WTC11 (cell line): Measurements from ENCODE around the gene KNSTRN.

Experiments used
- ATF1 ChIP-seq: sonication (generic); formaldehyde crosslinking; IDR thresholded peaks from 2 replicates; pipeline ENCODE4 v1.8.1; 2023; ENCODE audit warnings: mild to moderate bottlenecking, moderate library complexity, missing genetic modification reagents
- ATF2 ChIP-seq: sonication (generic); formaldehyde crosslinking; IDR thresholded peaks from 2 replicates; pipeline ENCODE4 v1.8.1; 2022; ENCODE audit warnings: low read depth, missing genetic modification reagents, borderline replicate concordance
- CTCF ChIP-seq: fragments of 200-600 bp; IDR thresholded peaks from 2 replicates; pipeline ENCODE4 v1.8.0; 2022; ENCODE audit warnings: antibody characterized with exemption
- NFE2L1 ChIP-seq: sonication (generic); formaldehyde crosslinking; IDR thresholded peaks from 2 replicates; pipeline ENCODE4 v1.8.1; 2023; ENCODE audit warnings: missing genetic modification reagents
- NFYB ChIP-seq: sonication (generic); formaldehyde crosslinking; conservative IDR thresholded peaks from 2 replicates; pipeline ENCODE4 v1.8.0; 2022; ENCODE audit warnings: low read depth, missing genetic modification reagents
- ZBTB21 ChIP-seq: sonication (generic); formaldehyde crosslinking; IDR thresholded peaks from 2 replicates; pipeline ENCODE4 v1.8.1; 2023; ENCODE audit warnings: mild to moderate bottlenecking, missing genetic modification reagents, borderline replicate concordance

GRCh38 chr15:40430271-40430805 lies 47.8 kb downstream of the KNSTRN start:
- no peak for TF ChIP-seq CTCF
- TF ChIP-seq NFYB (CRISPR knock-in tag), result no peak
- no peak for TF ChIP-seq ATF1 (CRISPR knock-in tag)
- no peak for TF ChIP-seq ZBTB21 (CRISPR knock-in tag)
- TF ChIP-seq ATF2 (CRISPR knock-in tag), result no peak
- TF ChIP-seq NFE2L1 (CRISPR knock-in tag), result no peak
